Fibroblast of skin of left biceps (primary cell): ENCODE measurements around the gene LGALS3.

ENCODE experiments used
- DNase-seq, 2 experiments: peaks; one replicate each; pipeline ENCODE4 v3.0.0-alpha.2; 2013; ENCODE audit warnings: low read depth in 2 of 2

The LGALS3 gene

DNA sequence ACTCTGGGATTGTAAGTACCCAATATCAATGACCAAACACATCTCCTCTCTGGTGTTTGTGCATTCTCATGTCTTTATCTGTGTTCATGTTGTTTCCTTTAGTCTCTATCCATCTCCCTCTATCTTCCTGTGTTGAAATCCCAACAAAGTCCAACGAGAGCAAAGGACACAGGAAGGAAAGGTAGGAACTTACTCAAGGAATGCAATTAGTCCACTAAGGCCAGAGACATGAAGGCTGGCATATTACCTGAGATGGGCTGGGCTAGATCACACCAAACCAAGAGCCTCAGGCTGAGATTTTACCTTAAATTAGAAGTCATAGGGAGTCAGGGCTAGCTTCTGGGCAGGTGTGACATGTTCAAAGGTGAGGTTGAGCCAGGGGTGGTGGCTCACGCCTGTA is 14.3 kb upstream of the LGALS3 start:
- no peak for DNase-seq

DNA sequence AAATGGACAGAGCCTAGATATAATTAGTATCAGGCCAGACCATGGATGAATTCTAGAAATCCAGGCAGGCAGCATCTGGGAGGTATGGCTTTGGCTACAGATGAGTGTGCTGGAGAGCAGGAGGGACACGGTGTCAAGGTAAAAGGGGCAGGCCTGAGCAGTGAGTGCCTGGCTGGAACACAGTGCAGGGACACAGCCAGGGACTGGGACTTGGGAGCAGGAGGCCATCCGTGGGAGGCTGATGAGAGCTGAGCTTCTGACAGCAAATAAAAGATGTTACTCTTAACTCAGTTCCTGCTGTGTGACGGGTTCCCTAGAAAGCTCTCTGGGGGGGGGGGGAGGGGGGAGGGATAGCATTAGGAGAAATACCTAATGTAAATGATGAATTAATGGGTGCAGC is 13.6 kb upstream of the LGALS3 start:
- DNase-seq, result no peak

DNA sequence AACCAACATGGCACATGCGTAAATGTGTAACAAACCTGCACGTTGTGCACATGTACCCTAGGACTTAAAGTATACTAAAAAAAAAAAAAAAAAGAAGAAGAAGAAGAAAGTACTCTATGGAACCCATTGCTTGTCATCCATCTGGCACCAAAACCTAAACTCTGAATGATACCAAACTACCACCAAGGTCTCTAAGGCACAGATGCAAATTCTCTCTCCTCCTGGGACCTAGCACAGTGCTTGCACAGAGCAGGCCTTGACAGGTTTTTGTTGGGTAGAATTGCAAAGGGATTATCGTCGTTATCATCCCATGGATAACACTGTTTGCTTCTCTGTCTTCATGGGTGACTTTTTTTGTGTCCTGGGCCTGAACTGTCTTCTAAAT is 13.2 kb upstream of the LGALS3 start:
- DNase-seq, result no peak

DNA sequence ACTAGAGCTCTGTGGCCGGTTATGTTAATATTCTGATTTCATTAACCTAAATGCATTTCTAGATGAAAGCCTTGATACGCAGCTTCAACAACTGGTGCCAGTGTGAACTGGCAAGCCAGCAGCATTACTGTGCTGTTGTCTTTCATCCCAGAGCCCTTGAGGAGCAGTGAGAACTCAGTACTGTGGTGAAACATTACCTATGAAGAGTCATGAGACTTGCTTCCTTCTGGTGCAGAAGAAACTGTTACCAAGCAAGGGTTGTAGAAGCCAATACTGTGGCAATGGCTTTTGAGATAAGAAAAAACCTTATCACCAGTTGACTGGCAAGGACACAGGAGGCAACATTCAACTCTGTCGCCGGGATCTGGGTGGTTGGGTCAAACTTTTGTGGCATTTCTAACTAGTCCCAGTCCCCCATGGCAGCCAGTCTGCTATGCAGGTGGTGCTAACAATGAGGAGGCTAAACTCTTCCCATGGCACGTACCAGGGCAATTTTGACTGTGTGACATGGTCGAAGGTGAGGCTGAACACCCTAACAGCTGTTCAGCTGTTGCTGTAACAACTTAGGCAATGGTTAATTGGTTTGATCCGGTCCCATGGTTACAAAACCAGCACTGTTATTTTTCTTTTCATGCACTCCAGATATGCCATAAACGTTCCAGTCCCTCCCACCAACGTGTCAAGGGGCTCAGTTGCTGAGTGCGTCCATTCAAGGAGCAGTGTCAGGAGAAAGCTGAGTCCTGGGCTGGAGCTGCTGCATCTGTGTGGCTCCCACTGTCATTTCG is 12.6 kb upstream of the LGALS3 start:
- no peak for DNase-seq

DNA sequence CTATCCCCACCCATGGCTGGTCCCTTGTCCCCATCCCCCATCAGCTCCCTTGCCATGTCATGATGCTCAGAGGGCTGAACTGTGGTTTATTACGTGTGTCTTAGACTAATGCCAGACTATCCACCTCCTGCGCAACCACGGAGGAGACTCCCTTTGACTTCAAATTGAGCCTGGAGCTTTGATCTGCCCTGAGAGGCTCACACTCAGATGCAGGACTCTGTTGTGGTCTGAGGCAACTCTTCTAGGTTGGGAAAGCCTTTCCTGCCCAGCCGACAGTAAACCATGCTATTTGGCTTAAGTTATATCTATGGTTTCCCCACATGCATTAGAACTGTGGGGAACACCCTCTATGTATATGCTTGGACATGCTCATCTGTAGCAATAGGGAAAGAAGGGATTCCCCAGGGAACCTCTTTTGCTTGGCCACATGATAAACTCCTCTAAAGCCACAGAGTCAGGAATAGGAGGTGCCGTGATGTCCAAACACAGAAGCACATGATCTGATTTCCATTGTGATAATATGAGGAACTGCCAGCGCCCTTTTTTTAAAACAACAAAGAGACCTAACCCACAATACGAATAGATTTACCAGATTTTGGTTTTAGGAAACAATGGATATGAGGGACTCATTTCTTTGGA is 11.1 kb upstream of the LGALS3 start:
- no peak for DNase-seq

DNA sequence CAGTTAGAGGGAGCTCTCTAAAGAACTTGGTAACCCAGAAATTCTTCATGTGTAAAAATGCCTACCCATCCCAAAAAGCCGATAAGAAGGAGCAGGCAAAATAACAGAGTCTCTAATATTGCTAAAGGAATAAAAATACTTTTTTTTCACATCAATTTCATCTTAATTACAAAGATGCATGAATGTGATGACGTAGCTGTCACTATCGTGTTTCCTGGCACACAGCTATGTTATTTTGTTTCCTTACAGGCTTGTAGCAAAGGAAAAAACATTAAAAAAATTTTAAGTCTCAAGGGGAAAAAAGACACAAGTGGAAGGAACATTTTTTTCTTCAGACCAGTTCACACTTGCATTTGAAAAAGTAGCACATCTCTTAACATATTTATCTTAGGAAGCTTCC is 10.3 kb upstream of the LGALS3 start:
- DNase-seq, result no peak

DNA sequence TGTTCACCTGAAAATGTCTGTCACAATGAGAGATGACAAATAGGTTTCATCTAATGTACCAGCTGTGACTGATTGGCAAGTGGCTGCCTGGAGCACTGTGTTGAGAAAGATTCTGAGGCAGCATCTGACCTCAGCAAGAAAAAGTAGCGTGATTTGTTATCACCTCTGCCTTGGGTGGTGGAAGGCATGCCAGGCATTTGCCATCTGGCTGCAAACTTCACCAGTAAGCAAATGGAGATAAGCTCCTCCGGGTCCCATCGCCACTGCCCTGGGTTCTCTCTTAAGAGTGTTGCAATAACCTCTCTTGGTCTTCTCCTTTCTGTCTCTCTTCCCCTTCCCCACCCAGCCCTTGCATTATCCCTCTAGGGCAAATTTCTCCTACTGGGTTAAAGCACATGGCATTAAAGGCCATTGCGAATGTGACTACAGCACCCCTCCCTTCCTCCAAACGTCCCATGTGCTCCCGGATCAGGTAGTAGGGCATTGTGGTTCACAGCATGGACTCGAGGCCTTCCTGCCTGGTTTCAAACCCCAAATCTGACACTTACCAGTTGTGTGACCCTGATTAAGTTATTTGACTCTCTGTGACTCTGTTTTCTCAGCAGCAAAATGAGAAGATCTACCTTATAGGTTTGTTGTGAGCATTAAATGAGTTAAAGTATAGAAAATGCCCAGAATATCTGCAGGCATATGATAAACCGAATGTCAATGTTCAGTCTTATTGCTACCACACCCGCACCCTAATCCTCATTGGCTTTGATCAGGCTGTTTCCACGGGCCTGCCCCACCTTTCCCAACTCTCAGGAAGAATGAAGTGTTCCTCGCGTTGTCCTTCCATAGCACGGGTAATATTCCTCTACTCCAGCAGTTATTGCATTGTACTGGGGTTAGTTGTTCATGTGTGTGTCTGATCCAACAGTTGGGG is 8.2 kb upstream of the LGALS3 start:
- no peak for DNase-seq

DNA sequence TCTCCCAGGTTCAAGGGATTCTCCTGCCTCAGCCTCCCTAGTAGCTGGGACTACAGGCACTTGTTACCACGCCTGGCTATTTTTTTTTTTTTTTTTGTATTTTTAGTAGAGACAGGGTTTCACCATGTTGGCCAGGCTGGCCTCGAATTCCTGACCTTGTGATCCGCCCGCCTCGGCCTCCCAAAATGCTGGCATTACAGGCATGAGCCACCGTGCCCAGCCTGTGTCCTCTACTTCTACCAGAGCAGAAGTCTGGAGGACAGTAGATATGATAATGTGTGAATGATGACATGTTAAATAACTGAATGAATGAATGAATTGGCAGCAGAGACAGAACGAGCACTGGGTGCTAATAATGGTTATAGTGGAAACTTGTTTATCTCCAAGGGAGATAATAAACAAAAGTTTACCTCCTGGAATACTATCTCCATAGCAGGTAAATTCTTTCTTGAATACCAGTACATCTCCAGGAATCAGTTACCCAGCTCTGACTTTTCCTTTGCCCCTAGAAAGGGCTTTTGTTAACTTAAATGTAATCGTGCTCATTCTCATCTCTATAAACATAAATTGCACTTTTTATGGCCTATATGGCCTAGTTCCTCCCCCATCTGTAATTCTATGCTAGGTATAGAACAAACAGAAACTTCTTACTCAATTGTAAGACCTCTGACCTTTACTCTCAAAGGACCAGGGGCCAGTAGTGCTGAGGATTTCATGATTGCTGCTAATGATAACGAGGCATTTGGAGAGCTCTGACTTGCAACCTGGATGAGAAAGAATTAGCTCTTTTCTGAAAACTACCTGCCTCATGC is 7.2 kb upstream of the LGALS3 start:
- DNase-seq, result no peak

DNA sequence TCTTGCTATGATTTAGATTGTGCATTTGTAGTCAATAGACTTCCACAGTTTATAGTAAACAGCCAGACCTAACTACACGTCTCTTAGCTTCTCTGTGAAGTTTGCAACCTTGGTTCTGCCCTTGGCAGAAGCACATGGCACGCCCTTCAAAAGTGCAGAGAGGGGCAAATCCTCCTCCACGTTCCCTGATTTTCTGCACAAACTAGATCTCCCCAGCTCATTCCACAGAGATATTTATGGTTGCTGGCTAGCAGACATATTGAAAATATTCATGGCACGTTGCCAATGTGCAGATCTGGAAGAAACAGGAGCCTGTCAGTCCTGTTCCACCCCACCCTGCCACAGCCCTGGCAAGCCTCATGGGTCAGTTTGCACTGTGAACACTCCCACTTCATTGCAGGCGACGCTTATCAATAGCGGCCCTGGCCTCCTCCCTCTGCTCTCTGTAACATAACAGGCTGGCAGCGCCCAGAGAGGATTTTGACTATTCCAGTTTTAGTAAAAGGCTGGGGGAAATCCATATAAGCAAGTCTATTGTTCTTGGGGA is 6.5 kb upstream of the LGALS3 start:
- no peak for DNase-seq

DNA sequence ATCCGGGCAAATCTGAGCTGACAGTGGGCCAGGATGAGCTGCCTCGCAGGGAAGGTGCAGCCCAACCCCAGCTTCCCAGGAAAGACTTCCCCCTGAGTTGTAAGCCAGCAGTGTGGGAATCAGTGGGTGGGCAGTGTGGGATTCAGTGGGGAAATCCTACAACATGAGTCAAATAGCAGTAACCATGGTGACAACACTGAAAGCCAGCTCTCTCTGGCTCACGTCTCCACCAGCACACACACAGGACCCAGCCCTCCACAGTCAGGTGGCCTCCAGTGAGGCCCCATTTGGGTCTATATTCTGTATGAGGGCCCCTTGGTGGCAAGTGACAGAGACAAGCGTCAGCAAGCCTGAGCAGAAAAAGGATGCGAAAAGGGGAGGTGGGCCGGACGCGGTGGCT is 6.0 kb upstream of the LGALS3 start:
- DNase-seq, result peak; percentile 82 to 84

DNA sequence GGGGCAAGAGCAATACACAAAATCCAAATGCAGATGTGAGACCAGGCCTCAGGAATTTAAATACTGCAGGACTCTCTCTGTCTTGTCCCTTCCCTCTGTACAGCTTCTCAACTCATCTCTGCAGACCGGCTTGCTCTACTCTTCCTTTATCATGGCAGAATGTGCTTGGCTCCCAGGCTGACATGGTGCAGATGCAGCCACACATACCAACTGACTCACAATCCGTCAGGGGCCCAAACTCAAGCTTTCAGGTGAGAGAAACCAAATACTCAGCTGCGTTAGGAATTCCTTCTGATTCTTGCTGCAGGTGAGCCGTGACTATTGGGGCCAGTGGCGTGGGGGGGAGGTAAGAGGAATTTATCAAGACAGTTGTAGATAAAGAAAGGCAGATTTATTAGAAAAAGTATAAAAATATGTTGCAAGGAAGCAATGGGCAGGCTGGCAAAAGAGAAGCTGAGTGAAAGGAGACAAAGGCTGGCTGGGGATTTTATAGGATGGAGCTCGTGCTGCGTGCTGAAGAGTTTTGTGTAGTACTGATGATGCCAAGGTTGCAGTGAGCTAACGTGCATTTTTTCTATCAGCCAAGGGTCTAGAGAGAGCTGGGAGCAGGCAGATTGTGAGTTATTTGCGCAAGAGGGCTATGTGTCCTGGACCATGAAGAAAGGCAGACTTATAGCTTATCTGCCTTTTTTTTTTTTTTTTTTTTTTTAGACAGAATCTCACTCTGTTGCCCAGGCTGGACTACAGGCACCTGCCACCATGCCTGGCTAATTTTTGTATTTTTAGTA is 5.0 kb upstream of the LGALS3 start:
- DNase-seq, result no peak

DNA sequence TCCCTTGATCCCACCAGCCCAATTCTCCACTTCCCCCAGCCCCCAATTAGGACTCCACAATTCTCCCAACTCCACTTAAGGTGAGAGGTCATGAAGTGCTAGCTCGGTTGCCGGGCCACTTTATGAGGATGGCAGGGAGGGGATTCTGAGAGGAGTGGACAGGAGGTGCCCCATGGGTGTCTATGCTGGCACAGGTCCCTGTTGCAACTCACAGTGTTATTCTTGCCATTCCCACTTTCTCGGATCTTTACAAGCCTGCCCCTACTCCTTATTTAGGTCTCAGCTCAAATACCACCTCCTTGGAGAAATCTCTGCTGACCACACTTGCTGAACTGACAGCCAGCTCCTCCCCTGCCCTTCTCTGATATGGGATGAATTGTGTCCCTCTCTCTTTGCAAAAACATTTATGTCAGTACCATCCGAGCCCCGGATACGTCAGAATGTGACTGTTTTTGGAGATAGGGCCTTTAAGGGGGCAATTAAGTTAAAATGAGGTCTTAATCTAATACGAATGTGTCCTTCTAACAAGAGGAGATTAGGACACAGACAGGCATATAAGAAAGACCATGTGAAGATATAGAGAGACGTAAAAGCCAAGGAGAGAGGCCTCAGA is 4.2 kb upstream of the LGALS3 start:
- no peak for DNase-seq

DNA sequence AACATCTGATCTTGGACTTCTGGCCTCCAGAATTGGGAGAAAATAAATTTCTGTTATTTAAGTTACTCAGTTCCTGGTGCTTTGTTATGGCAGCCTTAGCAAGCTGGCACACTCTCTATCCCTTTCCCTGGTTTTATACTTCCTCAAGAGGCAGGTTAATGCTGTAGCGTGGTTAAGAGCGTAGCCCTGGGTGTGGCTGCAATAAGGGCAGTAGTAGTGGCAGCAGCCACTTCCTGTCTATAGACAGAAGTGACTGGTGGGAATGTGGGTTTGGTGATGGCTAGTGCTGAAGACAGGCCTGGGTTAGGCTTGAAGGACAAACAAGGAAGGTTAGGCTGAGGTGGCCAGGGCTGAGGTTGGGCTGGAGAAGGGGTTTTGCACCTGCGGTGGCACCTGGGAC is 3.6 kb upstream of the LGALS3 start:
- no peak for DNase-seq

DNA sequence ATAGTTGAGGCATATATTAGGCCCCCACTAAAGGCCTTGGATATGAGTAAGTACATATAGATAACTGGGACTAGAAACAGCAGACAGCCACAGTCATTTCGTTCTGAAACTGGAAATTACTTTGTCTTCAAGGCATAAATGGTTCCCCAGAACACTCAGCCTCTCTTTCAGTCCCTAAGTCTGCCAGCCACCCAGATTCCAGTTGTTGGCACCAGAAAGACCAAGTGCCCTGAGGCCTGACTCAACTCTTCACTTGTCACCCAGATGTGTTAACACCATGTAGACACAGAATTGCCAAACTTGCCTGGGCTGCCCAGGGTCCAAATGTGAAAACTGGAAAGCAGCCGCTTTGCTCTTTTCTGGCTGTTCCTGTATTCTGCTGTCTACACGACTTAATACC is 3.0 kb upstream of the LGALS3 start:
- DNase-seq, result no peak

DNA sequence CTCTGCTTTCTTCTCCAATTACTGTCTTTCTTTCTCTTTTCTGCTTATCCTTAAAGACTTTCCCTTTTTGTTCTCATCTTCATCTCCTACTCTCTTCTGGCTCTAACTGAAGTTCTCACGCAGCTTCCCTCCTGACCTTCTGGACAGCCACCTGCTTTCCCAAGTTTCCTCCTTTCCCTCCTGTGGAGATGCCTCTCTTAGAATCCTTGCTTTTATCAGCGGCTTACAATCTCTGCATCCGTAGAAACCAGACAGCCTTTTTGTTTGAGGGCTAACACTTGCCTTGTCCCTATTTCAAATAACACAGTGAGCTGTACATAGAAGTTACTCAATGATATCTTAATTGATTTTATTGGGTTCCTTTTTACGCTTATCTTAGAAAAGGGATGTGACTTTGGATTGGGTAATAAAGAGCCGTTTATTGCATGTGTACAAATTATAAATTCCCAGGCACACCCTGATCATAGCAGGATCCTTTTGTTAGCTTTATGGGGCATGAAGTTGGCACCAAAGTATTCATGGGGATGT is 2.1 kb upstream of the LGALS3 start:
- no peak for DNase-seq

DNA sequence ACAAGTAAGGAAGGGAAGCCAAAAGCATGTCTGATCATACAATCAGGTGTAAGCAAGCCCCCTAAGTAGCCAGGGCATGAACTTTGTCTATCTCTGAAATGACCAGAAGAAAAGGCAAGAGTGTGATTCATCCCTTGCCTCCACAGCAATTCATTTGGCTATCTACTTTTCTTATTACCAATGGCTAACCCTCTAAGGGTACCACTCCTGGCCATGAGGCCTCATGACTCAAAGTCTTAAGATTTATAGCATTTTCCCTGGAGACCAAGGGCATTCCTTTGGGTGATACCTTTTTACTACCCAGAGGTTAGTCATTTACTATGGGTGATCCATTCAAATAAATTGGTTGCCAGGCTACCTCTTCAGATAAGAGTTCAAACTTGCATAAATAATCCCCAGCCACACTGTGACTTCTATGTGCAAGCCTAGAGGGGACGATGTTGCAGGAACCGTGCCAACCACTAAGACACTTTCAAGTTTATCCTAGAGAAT is 1.5 kb upstream of the LGALS3 start:
- DNase-seq, result no peak

DNA sequence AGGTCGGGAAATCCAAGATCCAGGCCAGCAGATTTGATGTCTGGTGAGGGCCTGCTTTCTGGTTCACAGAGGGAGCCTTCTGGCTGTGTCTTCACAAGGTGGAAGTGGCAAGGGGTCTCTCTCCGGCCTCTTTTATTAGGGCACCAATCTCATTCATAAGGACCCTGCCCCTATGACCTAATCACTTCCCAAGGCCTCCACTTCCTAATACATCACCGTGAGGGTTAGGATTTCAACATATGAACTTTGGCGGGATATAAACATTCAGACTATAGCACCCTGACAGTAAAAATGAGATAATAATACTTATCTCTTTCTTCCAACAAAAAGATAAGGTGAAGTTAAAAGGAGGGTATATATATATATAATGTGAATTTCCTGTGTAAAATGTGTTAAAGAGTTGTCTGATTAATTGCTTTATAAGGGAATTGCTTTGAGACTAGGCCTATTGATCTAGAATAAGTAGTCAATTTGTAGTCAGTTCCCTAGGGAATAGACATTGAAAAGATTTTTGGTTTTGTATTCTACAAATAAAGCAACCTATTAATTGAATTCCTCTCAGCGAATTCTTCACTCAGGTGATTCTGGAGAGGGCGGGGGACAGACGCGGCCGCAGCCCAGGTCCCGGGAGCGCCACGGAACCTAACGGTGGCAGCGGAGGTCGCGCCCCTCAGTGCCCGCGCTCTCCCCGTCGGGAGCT is 516 bp upstream of the LGALS3 start:
- DNase-seq, result no peak

DNA sequence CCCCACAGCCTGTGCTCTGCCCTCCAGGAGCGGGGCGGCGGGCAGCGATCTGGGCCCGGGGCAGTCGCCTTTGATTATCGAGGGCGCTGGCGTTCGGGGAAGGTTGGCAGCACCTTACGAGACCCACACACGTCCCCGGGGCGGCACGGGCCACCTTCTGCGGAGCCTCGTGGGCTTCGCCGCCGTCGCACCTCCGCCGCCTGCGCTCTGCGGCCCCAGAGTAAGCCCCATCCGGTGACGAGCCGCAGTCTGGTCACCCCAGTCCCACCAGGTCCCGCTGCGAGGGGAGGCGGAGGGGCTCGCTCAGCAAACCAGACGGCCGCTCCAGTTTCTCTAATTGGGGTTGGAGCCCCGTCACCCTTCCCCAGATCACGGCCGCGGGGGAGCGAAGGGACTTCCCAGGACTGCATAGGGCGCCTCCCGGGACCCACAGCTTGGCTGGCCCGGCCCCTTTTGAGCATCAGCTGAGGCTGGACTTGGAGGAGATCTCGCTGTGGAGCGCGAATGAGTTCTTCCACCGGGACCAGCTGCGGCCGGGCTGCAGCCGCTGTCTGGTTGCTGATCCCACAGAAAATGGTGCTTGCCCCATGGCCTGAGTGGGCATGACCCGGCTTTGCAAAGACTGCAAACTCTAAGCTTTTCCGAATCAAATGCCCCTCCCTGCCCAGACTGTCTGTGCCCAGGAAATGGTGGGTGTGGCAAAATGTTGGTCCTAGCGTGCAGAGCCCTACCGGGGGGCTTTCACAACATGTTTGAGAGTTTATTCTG is 560 bp downstream of the LGALS3 start:
- DNase-seq, result no peak

DNA sequence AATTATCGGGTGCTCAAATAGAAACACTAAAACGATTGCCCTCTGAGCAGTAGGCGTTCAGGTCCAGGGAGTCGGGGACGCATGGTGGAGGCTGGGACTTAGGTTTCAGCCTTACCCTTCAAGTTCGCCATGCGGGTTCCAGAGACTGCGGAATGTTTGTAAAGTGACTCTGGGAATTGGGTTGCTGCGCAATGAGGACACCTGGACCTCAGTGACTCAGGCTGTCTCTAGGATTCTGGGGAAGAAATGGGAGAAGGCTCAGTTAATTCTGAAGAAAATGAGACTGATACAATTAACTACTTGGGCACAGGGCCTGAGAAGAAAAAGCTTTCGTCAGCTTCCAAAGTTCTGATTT is 1.1 kb downstream of the LGALS3 start:
- DNase-seq, result no peak
